HL-60 (cell line): Measurements from ENCODE around the gene MR1.

Experiments
- DNase-seq, 2 experiments: peaks; one replicate each; pipeline ENCODE4 v3.0.0-alpha.2; 2010 to 2020; ENCODE audit warnings: low read depth in 1 of 2, low spot score in 1 of 2
- H3K27ac ChIP-seq: fragments of 250-450 bp; sonication (Bioruptor Pico); replicated peaks from 2 replicates; pipeline ENCODE4 v1.5.1; 2020; ENCODE audit warnings: mild to moderate bottlenecking, moderate library complexity
- H3K27me3 ChIP-seq: fragments of 250-450 bp; sonication (Bioruptor Pico); 2 replicates; pipeline ENCODE4 v1.5.1; 2021; ENCODE audit warnings: mild to moderate bottlenecking, moderate library complexity; ENCODE audit not compliant: insufficient read depth, poor library complexity, severe bottlenecking
- H3K4me3 ChIP-seq: replicated peaks from 2 replicates; pipeline ENCODE4 v1.5.1; 2011; ENCODE audit warnings: mild to moderate bottlenecking, control low read depth, low read length; ENCODE audit not compliant: insufficient read depth
- CTCF ChIP-seq: IDR thresholded peaks from one replicate; pipeline ENCODE4 v1.5.1; 2011; ENCODE audit warnings: low read length, control low read depth, inconsistent platforms; ENCODE audit not compliant: insufficient read depth
- GABPA ChIP-seq: IDR thresholded peaks from 2 replicates; pipeline ENCODE4 v1.6.1; 2012; ENCODE audit warnings: low read depth
- POLR2AphosphoS5 ChIP-seq: IDR thresholded peaks from 2 replicates; pipeline ENCODE4 v1.6.1; 2012; ENCODE audit warnings: low read depth
- REST ChIP-seq: IDR thresholded peaks from 2 replicates; pipeline ENCODE4 v1.6.1; 2012; ENCODE audit warnings: low read depth; ENCODE audit not compliant: insufficient replicate concordance
- SPI1 ChIP-seq: IDR thresholded peaks from 2 replicates; pipeline ENCODE4 v1.6.1; 2012; ENCODE audit warnings: low read depth, mild to moderate bottlenecking, borderline replicate concordance
- long read RNA-seq: library from polyadenylated mRNA; unstranded; transcript quantifications from one replicate; pipeline ENCODE4 v2.0.0, GENCODE V29; 2020

The MR1 gene
- long read RNA-seq, full-length matches to known transcripts = 46 of 58 reads
- long read RNA-seq, partial matches to known transcripts = 1 of 58 reads
- long read RNA-seq, other reads (novel, unspliced or antisense) = 11 of 58 reads

- TF ChIP-seq REST (no peak), CTCF (no peak), SPI1 (peak; percentile 24; the same call in 1 of the 2 replicates), POLR2AphosphoS5 (peak; percentile 73)
- Histone ChIP-seq H3K27me3 (no peaks in the 10 kb centered on the region), H3K27ac (peak within 1 kb of the TSS; percentile 89), H3K4me3 (peak within 1 kb of the TSS; percentile 59)
- peak in 1 of 2 experiments; percentile 80 for DNase-seq
Observed at GRCh38 chr1:181033799-181034451, at the start of gene MR1. TSS of gene MR1 (plus strand) at chr1:181033983. CDS start at chr1:181034008, 25 bp downstream.

GRCh38 chr1:180988253-180988752 lies 45.5 kb upstream of the MR1 start:
- DNase-seq = no peak
- H3K27me3 ChIP-seq = no peaks in the 10 kb centered on the region
- TF ChIP-seq REST (no peak), SPI1 (no peak), POLR2AphosphoS5 (no peak), CTCF (no peak), GABPA (no peak)
- no peak overlapping the region for H3K4me3 ChIP-seq
- no peak overlapping the region for H3K27ac ChIP-seq

- DNase-seq = no peak
- no peak overlapping the region for H3K4me3 ChIP-seq
- H3K27ac ChIP-seq = no peak overlapping the region
- no peaks in the 10 kb centered on the region for H3K27me3 ChIP-seq
- TF ChIP-seq REST (no peak), GABPA (no peak), SPI1 (no peak)
Observed at GRCh38 chr1:180994262-180994661, 39.5 kb upstream of the MR1 start.
